Fibroblast of lung (primary cell): ENCODE results near the gene DHRS4L2.
"Not testable (repeated sequence)": the region's sequence is repeated elsewhere in the genome, so short reads cannot be mapped to it uniquely, and the experiment has no call there.

Source experiments
- CTCF ChIP-seq, 2 donors: IDR thresholded peaks in 1 of 2; conservative IDR thresholded peaks in 1 of 2; 1 replicate in 1 of 2; 2 replicates in 1 of 2; pipeline ENCODE4 v1.5.1; 2011 to 2012; ENCODE audit warnings: low read length in 2 of 2, control low read depth in 1 of 2, inconsistent platforms in 1 of 2, low read depth in 1 of 2, mild to moderate bottlenecking in 1 of 2
- EZH2 ChIP-seq: IDR thresholded peaks from 2 replicates; pipeline ENCODE4 v1.5.1; 2012; ENCODE audit warnings: low read length, control low read depth, mild to moderate bottlenecking; ENCODE audit errors: missing control alignments

- peak in 1 of 2 donors; percentile 15 for TF ChIP-seq CTCF (conservative IDR thresholded peaks at IDR 0.05 in 1 of 2, IDR thresholded peaks at IDR 0.05 in 1 of 2; ENCODE audit: low read depth in 1 of 2, low read length in 2 of 2)
- TF ChIP-seq EZH2 = not testable (repeated sequence)
These were observed 31.2 kb downstream of the DHRS4L2 start for GRCh38 chr14:24019944-24020343.
